ENCODE data around the gene CDC25A.

GRCh38 chr3:48178072-48178471, 10.1 kb downstream of the CDC25A start:
- no peak for TF ChIP-seq CTCF (conservative IDR thresholded peaks at IDR 0.05 in 1 of 2, IDR thresholded peaks at IDR 0.05 in 1 of 2; ENCODE audit: extremely low read depth in 1 of 2, insufficient read depth in 1 of 2, low read depth in 1 of 2, low read length in 2 of 2)
- TF ChIP-seq EZH2 (IDR thresholded peaks at IDR 0.05; ENCODE audit: borderline replicate concordance, low read length), result no peak
